ENCODE measurements around the gene THOP1. TPM values are rescaled to one million over a fixed set of nuclear protein-coding genes. Genes with fewer than 3 reads are reported as not detected.
A peak's percentile ranks its signal among the peaks of the same experiment; 100 is the strongest.

Gene THOP1
- total RNA-seq, 2 donors from 2014 or later = 30.6 to 37.6 TPM

DNA sequence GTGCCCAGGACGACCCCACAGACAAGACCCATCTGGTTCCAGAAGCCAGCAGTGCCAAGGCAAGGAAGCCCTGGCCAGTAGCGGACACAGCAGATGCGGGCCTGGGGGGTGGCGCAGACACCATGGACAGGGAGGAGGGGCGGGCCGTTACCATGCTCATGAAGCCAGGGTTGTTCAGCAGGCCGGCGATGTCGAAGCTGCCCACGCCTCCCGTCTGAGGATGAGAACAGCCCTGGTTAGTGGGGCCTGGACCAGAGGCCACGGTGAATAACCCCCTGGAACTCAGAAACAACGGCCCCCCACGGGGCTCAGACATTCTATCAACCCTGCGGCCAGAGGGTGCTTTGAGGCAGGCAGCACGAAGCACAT, 24.0 kb upstream of the THOP1 start:
- intact Hi-C loops (cut with DNase I) = no loop called here
- no peak for DNase-seq (ENCODE audit: low spot score)

GRCh38 chr19:2761876-2762782, 23.2 kb upstream of the THOP1 start:
- DNase-seq (ENCODE audit: low spot score) = no peak
- intact Hi-C loops (cut with DNase I) = no loop called here

GRCh38 chr19:2762783-2763496, 22.4 kb upstream of the THOP1 start:
- DNase-seq (ENCODE audit: low spot score) = no peak
- intact Hi-C loops (cut with DNase I) = no loop called here

GRCh38 chr19:2763687-2764086, 21.6 kb upstream of the THOP1 start:
- no peak for DNase-seq (ENCODE audit: low spot score)
- intact Hi-C loops (cut with DNase I) = no loop called here

DNA sequence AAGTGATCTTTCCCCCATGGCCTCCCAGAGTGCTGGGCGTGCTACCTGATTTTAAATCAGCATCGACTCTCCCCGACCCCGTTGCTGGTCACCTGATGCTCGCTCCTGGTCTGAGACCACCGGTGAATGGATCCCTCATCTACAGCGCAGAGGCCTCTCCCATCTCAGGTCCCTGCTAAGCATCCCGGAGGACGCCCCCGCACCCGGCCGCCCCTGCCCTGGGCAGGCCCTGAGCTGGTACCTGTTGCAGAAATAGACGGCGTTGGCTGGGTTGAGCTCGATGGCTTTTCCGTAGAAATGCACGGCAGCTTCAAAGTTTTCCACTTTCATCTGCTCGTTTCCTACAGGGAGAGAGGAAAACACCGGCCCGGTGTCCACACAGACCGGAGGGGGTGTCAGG, 20.4 kb upstream of the THOP1 start:
- DNase-seq (ENCODE audit: low spot score) = no peak
- intact Hi-C loops (cut with DNase I) = no loop called here

- intact Hi-C loops (cut with DNase I) = no loop called here
- DNase-seq (ENCODE audit: low spot score) = no peak
Observed at GRCh38 chr19:2765376-2765775, 19.9 kb upstream of the THOP1 start.

- DNase-seq (ENCODE audit: low spot score) = no peak
- intact Hi-C loops (cut with DNase I) = no loop called here
Observed at GRCh38 chr19:2766594-2767372, 18.5 kb upstream of the THOP1 start.

DNA sequence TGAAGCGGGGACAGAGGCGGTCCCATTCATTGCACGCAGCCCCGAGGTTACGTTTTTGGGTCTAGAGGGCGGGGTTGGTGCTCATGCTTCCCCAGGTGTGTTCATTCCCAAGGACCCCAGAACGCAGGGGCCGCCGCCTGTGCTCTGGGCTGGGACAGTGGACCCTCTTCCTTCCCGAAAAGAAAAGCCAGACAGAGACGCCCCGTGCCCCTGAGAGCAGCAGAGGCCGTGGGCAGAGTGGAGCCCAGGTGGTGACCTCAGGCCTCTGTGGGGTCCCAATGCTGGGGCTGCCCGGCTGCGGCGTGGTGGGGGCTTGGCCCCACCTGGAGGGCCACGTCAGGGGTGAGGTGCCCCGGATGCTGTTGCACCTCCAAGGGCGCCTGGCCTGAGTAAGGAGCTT, 17.6 kb upstream of the THOP1 start:
- intact Hi-C loops (cut with DNase I) = no loop called here
- no peak for DNase-seq (ENCODE audit: low spot score)

GRCh38 chr19:2768365-2769132, 16.8 kb upstream of the THOP1 start:
- no peak for DNase-seq (ENCODE audit: low spot score)
- intact Hi-C loops (cut with DNase I) = no loop called here

DNA sequence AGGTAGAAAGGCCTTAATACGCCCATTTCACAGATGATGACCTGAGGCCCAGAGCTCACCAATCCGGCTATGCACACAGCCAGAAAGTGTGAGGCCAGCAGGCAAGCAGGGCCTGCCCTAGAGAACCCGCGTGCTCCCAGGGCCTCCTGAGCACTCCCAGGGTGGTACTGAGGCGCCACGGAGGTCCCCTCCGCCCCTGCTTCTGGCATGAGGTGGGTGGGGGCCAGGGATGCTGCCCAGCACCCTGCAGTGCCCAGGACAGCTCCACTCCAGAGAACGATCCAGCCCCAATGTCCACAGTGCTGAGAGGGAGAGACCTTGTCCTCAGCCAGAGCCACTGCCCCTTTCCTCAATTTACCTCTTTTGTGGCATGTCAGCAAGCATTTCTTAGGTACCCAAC, 16.1 kb upstream of the THOP1 start:
- DNase-seq (ENCODE audit: low spot score) = no peak
- intact Hi-C loops (cut with DNase I) = no loop called here

- intact Hi-C loops (cut with DNase I) = no loop called here
- no peak for DNase-seq (ENCODE audit: low spot score)
Observed at GRCh38 chr19:2770055-2771013, 15.0 kb upstream of the THOP1 start.

GRCh38 chr19:2771786-2772674, 13.3 kb upstream of the THOP1 start:
- no peak for DNase-seq (ENCODE audit: low spot score)
- intact Hi-C loops (cut with DNase I) = no loop called here

DNA sequence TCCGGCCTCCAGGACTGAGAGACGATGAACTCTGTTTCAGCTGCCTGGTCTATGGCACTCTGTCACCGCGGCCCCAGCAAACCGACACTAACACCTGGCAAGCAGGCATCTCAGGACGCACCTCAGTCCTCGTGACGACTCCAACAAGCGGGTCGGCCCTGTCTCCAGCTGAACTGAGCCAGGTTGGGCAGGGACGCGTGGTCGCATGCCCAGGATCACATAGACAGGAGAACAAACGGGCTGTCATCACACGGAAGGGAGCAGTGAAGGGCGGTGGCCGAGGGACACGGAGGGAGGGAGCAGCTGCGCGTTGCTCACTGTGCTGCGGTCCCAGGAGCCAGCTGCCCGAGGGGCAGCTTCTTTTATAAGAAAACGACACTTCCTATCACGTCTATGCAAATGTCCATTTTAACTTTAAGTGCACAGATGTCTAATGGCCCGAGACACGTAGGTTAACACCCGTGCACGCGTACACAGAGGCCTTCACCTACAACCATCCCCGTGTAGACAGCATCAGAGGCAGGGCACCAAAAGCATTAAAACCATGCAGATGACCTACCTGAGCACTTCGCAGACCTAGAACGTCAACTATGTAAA, 11.1 kb upstream of the THOP1 start:
- intact Hi-C loops (cut with DNase I) = no loop called here

DNA sequence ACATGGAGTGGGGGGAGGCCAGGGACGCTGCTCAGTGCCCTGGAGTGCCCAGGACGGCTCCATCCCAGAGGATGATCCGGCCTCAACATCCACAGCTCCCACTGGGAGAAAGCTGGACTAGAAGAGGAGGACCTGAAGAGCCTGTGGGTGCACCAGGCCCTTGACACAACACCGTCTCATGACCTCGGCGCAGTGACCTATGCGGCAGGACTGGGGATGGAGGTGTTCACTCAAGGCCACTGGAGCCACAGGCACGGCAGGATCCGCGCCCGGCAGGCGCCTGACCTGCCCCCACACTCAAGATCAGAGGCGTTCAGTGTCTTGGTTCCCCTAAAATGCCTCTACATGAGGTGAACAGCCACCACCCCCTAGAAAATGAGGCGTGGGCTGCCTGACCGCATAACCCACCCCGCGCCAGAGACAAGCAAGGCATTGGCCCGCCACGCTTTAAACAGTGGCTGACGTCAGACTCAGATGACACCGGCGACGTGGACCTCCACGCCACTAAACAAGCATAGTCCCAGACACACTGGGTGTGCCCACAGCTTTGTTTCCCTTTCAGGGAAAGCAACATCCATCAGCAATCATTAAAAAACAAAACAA, 10.2 kb upstream of the THOP1 start:
- intact Hi-C loops (cut with DNase I) = no loop called here
- DNase-seq (ENCODE audit: low spot score) = no peak

More for the DNA sequence above, 11.1 kb upstream of the THOP1 start:
- DNase-seq (ENCODE audit: low spot score) = no peak

DNA sequence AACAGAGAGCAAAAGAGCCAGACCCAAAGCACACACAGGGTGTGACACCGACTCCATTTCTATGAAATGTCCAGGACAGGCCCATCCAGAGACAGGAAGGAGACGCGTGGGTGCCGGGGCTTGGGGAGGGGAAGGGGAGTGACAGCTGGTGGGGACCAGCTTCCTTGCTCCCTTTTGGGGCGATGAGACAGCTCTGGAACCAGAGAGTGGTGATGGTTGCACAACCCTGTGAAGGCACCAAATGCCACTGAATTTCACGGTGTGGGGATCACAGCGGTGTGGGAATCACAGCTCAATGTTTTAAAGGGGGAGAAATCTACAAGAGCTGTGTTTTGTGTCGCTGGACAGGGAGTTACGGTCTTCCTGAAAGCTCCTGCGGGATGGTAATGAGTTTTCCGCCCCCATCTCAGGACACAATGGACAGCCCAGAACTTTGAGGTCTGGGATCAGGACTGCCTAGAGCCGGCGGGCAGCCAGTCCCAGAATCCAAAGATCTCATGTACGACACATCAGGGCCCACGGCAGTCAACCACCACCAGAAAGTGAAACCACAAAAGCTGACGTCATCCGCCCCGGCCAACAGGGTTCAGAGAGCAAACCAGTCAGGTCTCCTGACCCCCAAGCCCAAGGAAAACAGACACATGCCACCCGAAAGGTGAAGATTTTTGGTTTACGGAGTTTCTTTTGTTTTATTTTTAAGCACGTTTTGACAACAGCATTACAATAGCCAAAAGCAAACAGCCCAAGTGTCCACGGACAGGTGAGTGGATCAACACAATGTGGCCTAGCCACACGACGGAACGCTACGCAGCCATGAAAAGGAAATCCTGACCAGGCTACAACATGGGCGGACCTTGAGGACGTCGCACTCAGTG, 9.5 kb upstream of the THOP1 start:
- intact Hi-C loops (cut with DNase I) = no loop called here
- peak; percentile 91 for DNase-seq (ENCODE audit: low spot score)

All from posterior vena cava (tissue), 2 donors.